NCI-H187 treated with DMSO at 0.1 percent for 48 hours (cell line): ENCODE results near the gene GPATCH11.

ENCODE experiments used
- DNase-seq: peaks from one replicate; lab custom pipeline; 2025; lab: John Stamatoyannopoulos, UW

The GPATCH11 gene

DNA sequence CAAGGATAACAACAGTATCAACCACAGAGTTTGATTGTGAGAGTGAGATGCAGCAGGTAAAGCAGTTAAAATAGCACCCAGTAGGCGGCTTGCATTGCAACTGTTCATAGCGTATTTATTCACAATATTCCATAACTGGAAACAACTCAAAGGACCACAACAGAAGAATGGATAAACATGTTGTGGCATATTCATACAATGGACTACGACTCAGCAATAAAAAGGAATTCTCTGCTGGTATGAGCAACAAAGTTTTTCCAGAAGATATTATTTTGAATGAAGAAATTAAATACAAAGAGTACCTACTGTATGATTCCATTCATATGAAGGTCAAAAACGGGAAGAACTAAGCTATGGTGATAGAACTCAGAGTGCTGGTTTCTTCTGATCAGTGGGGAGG lies 25.2 kb downstream of the GPATCH11 start:
- DNase-seq: no peak

GRCh38 chr2:37110306-37111212 lies 26.2 kb downstream of the GPATCH11 start:
- DNase-seq: no peak

DNA sequence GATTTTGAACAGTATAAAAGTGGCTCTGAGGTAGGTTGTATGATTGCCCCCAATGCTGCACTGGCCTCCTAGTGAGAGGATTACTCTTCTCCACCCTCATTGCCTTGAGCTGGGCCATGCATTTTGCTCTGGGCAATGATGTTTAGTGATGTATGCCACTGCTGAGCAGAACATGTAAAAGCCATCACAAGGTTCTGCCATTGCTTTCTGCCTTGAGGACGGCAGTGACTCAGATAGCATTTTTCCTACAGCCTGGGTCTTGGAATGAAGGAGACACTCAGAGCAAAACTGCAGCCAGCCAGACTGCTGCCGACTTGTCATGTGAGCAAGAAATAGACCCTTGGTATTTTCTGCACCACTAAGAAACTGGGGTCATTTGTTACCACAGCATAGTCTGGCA lies 27.6 kb downstream of the GPATCH11 start:
- DNase-seq: no peak

- no peak for DNase-seq
Observed at GRCh38 chr2:37117566-37117965, 33.2 kb downstream of the GPATCH11 start.

GRCh38 chr2:37119157-37119556 lies 34.8 kb downstream of the GPATCH11 start:
- no peak for DNase-seq

- DNase-seq: no peak
Observed at GRCh38 chr2:37125416-37125815, 41.1 kb downstream of the GPATCH11 start.

GRCh38 chr2:37132914-37133313 lies 48.6 kb downstream of the GPATCH11 start:
- no peak for DNase-seq

- DNase-seq: no peak
Observed at GRCh38 chr2:37142546-37142945, 58.2 kb downstream of the GPATCH11 start.

- no peak for DNase-seq
Observed at GRCh38 chr2:37143974-37144373, 59.7 kb downstream of the GPATCH11 start.

- DNase-seq: no peak
Observed at GRCh38 chr2:37146062-37146461, 61.7 kb downstream of the GPATCH11 start.

DNA sequence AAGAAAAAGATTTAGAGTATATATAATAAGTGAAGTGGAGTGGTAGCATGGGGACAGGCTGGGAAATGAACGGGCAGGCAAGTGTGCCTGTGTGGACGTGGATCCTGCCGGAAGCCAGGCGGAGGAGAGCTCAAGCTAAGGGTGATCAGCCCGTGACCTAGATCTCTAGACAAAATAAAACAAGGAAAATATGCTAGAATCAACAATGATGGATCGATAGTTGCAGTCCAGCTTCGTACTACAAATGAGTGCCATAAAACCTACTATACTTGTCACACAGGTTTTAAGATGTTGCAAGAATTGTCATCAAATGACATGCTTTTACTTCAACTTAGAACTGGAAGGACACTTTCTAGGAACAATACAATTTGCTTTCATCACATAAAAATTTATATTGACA lies 64.0 kb downstream of the GPATCH11 start:
- DNase-seq: no peak
